CD14-positive monocyte (primary cell): ENCODE data around the gene IL2RG. TPM values are rescaled to one million over a fixed set of nuclear protein-coding genes. Genes with fewer than 3 reads are reported as not detected.

Source experiments
- DNase-seq, 3 donors: peaks; one replicate each; pipeline ENCODE4 v3.0.0-alpha.2; 2011 to 2022
- H2AFZ ChIP-seq: 2 replicates; pipeline ENCODE4 v1.6.0; 2012; ENCODE audit warnings: mild to moderate bottlenecking, low read depth, low read length, inconsistent platforms; ENCODE audit not compliant: insufficient read depth, poor library complexity, severe bottlenecking
- H3K27ac ChIP-seq, 2 donors: 1 replicate in 1 of 2; 2 replicates in 1 of 2; pipeline ENCODE4 v1.5.1; 2012 to 2013; ENCODE audit warnings: low read length in 2 of 2, control low read depth in 1 of 2, inconsistent platforms in 1 of 2, low read depth in 1 of 2, mild to moderate bottlenecking in 1 of 2
- H3K27me3 ChIP-seq, 2 donors: one replicate each; pipeline versions ENCODE4 v1.6.0 to v1.6.1; 2011 to 2013; ENCODE audit warnings: low read length in 2 of 2; ENCODE audit not compliant: control insufficient read depth in 2 of 2, insufficient read depth in 2 of 2
- H3K36me3 ChIP-seq, 2 donors: replicated peaks in 1 of 2; 1 replicate in 1 of 2; 2 replicates in 1 of 2; pipeline versions ENCODE4 v1.5.1 to v1.6.1; 2012 to 2013; ENCODE audit warnings: low read length in 2 of 2, control low read depth in 1 of 2, inconsistent platforms in 1 of 2, mild to moderate bottlenecking in 1 of 2; ENCODE audit not compliant: insufficient read depth in 2 of 2, control insufficient read depth in 1 of 2
- H3K4me1 ChIP-seq, 2 donors: 1 replicate in 1 of 2; 2 replicates in 1 of 2; pipeline versions ENCODE4 v1.5.1 to v1.6.1; 2012 to 2013; ENCODE audit warnings: low read length in 2 of 2, control low read depth in 1 of 2, inconsistent platforms in 1 of 2, mild to moderate bottlenecking in 1 of 2, moderate library complexity in 1 of 2; ENCODE audit not compliant: insufficient read depth in 2 of 2, control insufficient read depth in 1 of 2
- H3K4me2 ChIP-seq: replicated peaks from 2 replicates; pipeline ENCODE3; 2012; ENCODE audit warnings: low read length, moderate library complexity, mild to moderate bottlenecking; ENCODE audit not compliant: poor library complexity, severe bottlenecking; ENCODE audit errors: extremely low read depth
- H3K4me3 ChIP-seq, 3 experiments: fragments of 200-600 bp in 1 of 3; sonication (generic) in 1 of 3; replicated peaks in 1 of 3; 1 replicate in 2 of 3; 2 replicates in 1 of 3; pipeline ENCODE4 v1.5.1; 2011 to 2013; ENCODE audit warnings: low read length in 3 of 3, mild to moderate bottlenecking in 3 of 3, control low read depth in 2 of 3, low read depth in 2 of 3, inconsistent platforms in 1 of 3, moderate library complexity in 1 of 3
- H3K79me2 ChIP-seq: 2 replicates; pipeline ENCODE4 v1.6.0; 2012; ENCODE audit warnings: mild to moderate bottlenecking, control low read depth, inconsistent platforms, low read length, moderate library complexity; ENCODE audit not compliant: insufficient read depth
- H3K9ac ChIP-seq: 2 replicates; pipeline ENCODE4 v1.6.0; 2017; ENCODE audit warnings: low read length, mild to moderate bottlenecking; ENCODE audit not compliant: insufficient read depth, poor library complexity, severe bottlenecking
- H3K9me3 ChIP-seq, 2 donors: replicated peaks in 1 of 2; 1 replicate in 1 of 2; 2 replicates in 1 of 2; pipeline versions ENCODE4 v1.5.1 to v1.6.1; 2012 to 2013; ENCODE audit warnings: low read length in 2 of 2, control low read depth in 1 of 2; ENCODE audit not compliant: control insufficient read depth in 1 of 2, insufficient read depth in 1 of 2
- H4K20me1 ChIP-seq: 2 replicates; pipeline ENCODE4 v1.6.0; 2012; ENCODE audit warnings: mild to moderate bottlenecking, low read length, control low read depth, moderate library complexity; ENCODE audit not compliant: insufficient read depth
- H3K27ac Mint-ChIP-seq, 7 donors: one replicate each; pipeline ENCODE4 v1.8.0; 2020; ENCODE audit warnings: mild to moderate bottlenecking in 7 of 7, mixed read lengths in 7 of 7, moderate library complexity in 6 of 7, inconsistent platforms in 2 of 7
- H3K27me3 Mint-ChIP-seq, 3 donors: one replicate each; pipeline ENCODE4 v1.8.0; 2021 to 2022; ENCODE audit warnings: low read depth in 3 of 3, mild to moderate bottlenecking in 3 of 3, mixed read lengths in 3 of 3, moderate library complexity in 3 of 3, inconsistent platforms in 1 of 3
- H3K36me3 Mint-ChIP-seq, 2 donors: one replicate each; pipeline ENCODE4 v1.8.0; 2020; ENCODE audit warnings: mixed read lengths in 2 of 2, inconsistent platforms in 1 of 2, mild to moderate bottlenecking in 1 of 2
- H3K4me1 Mint-ChIP-seq: one replicate; pipeline ENCODE4 v1.8.0; 2020; ENCODE audit warnings: mild to moderate bottlenecking, mixed read lengths
- H3K4me3 Mint-ChIP-seq, 2 donors: one replicate each; pipeline ENCODE4 v1.8.0; 2020; ENCODE audit warnings: mild to moderate bottlenecking in 2 of 2, mixed read lengths in 2 of 2, moderate library complexity in 1 of 2
- H3K9me3 Mint-ChIP-seq, 7 donors: one replicate each; pipeline ENCODE4 v1.8.0; 2020 to 2022; ENCODE audit warnings: mixed read lengths in 7 of 7, mild to moderate bottlenecking in 6 of 7, moderate library complexity in 6 of 7, inconsistent platforms in 2 of 7
- WGBS: methylation state at CpG from one replicate; pipeline ENCODE4 v1.1.5; 2013; ENCODE audit warnings: missing lambda C conversion rate; ENCODE audit not compliant: insufficient coverage; 5-methylcytosine and 5-hydroxymethylcytosine counted together
- intact Hi-C, 2 donors: fragments of 100-400 bp; cut with micrococcal nuclease; formaldehyde crosslinking; loops; one replicate each; pipeline versions ENCODE4 v1.15.0 to v1.15.1; 2023
- polyA plus RNA-seq, 3 donors: library from polyadenylated mRNA; depleted of rRNA in 1 of 3; unstranded in 2 of 3; stranded (reverse) in 1 of 3; fragments of 300-500 nt in 2 of 3; fragments of >200 nt in 1 of 3; fragmentation: Illumina TruSeq in 2 of 3; gene quantifications; 1 replicate in 2 of 3; 2 replicates in 1 of 3; pipeline ENCODE4 v1.2.3, GENCODE V29; 2012 to 2021
- TF ChIP-seq, protein P1 (sequence below): fragments of 200-600 bp; IDR thresholded peaks from one replicate; pipeline ENCODE4 v1.8.0; 2022; ENCODE audit warnings: antibody characterized with exemption, mild to moderate bottlenecking

IL2RG gene
- polyA plus RNA-seq, 3 donors = 48.3 to 105 (median 94.5) TPM

DNA sequence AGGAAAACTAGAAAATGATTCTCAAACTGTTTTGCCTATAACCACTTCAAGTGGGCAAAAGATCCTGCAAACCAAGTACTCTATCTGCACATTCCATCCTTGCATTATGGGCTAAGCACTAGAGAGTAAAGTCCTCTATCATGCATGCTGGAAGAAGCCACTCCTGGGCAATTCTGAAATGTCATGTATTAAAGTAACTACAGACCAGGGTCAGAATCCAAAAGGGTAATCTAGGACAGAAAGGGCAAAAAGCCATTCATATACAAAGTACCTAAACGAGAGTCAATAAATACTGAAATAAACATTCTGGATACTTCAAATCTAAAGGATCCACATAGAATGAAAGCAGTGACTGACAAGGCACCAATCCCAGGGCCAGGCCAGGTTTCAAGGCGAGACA, 44.3 kb downstream of the IL2RG start:
- DNase-seq = no peak
- no peaks in the 10 kb centered on the region for H3K27me3 ChIP-seq
- Mint-ChIP-seq H3K36me3 (peaks cover 9 to 14% of the 10 kb centered on the region in 2 donors), H3K9me3 (peaks cover 0 to 6% (median 5%) of the 10 kb centered on the region in 7 donors), H3K27me3 (peaks cover 0 to 7% (median 0%) of the 10 kb centered on the region in 3 donors), H3K27ac (peak overlapping the region in 5 of 7 donors; percentile 90 to 98 (median 97)), H3K4me1 (peaks cover 17% of the 10 kb centered on the region), H3K4me3 (peak overlapping the region; percentile 92 to 97)
- TF ChIP-seq, protein P1, sequence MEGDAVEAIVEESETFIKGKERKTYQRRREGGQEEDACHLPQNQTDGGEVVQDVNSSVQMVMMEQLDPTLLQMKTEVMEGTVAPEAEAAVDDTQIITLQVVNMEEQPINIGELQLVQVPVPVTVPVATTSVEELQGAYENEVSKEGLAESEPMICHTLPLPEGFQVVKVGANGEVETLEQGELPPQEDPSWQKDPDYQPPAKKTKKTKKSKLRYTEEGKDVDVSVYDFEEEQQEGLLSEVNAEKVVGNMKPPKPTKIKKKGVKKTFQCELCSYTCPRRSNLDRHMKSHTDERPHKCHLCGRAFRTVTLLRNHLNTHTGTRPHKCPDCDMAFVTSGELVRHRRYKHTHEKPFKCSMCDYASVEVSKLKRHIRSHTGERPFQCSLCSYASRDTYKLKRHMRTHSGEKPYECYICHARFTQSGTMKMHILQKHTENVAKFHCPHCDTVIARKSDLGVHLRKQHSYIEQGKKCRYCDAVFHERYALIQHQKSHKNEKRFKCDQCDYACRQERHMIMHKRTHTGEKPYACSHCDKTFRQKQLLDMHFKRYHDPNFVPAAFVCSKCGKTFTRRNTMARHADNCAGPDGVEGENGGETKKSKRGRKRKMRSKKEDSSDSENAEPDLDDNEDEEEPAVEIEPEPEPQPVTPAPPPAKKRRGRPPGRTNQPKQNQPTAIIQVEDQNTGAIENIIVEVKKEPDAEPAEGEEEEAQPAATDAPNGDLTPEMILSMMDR = no peak
- intact Hi-C loops = no loop called here
- H3K9ac ChIP-seq = peak overlapping the region; percentile 81
- H3K9me3 ChIP-seq = no peaks in the 10 kb centered on the region
- no peaks in the 10 kb centered on the region for H4K20me1 ChIP-seq
- H2AFZ ChIP-seq = peak overlapping the region; percentile 78
- H3K4me2 ChIP-seq = peak overlapping the region; percentile 77
- peak overlapping the region; percentile 81 to 91 for H3K27ac ChIP-seq
- peaks cover 38% of the 10 kb centered on the region for H3K79me2 ChIP-seq
- peaks cover 2 to 10% of the 10 kb centered on the region in 2 donors for H3K36me3 ChIP-seq
- peak overlapping the region; percentile 71 to 85 (median 85) for H3K4me3 ChIP-seq
- peaks cover 13% of the 10 kb centered on the region in 2 donors for H3K4me1 ChIP-seq
- WGBS = 50% methylated on average over 1 of the region's 2 CpGs

- DNase-seq = no peak
- Histone ChIP-seq H3K4me2 (no peak overlapping the region), H3K27me3 (no peaks in the 10 kb centered on the region), H3K27ac (no peak overlapping the region), H3K9ac (no peak overlapping the region), H3K79me2 (peaks cover 18% of the 10 kb centered on the region), H3K9me3 (no peaks in the 10 kb centered on the region), H2AFZ (no peak overlapping the region), H4K20me1 (no peaks in the 10 kb centered on the region), H3K4me1 (peaks cover 35 to 41% of the 10 kb centered on the region in 2 donors), H3K36me3 (peaks cover 14 to 32% of the 10 kb centered on the region in 2 donors), H3K4me3 (no peak overlapping the region)
- Mint-ChIP-seq H3K27me3 (peaks cover 0 to 2% (median 0%) of the 10 kb centered on the region in 3 donors), H3K4me1 (peaks cover 41% of the 10 kb centered on the region), H3K27ac (no peak overlapping the region), H3K36me3 (peaks cover 20 to 24% of the 10 kb centered on the region in 2 donors), H3K4me3 (no peak overlapping the region), H3K9me3 (no peaks in the 10 kb centered on the region)
- TF ChIP-seq, protein P1 = no peak
- intact Hi-C loops = no loop called here
Observed at GRCh38 chrX:71060127-71060526, 51.2 kb downstream of the IL2RG start.
